A549 (cell line): Measurements from ENCODE around the gene OR14C36. TPM values are rescaled to one million over a fixed set of nuclear protein-coding genes. Genes with fewer than 3 reads are reported as not detected.

Experiments
- ATAC-seq, 2 experiments: fragments of 200-7000 bp in 1 of 2; fragments of >200 bp in 1 of 2; cut with Nextera tagmentation in 1 of 2; cut with Tn5 transposase in 1 of 2; 3 replicates each; pipeline versions ENCODE4 v1.8.0 to v1.9.1; 2018 to 2020; ENCODE audit warnings: mild to moderate bottlenecking in 1 of 2, moderate library complexity in 1 of 2
- CTCF ChIA-PET: fragments of 300-600 bp; sonication (Branson Sonifier 250); formaldehyde crosslinking; extraction: SDS; loops from one replicate; lab custom pipeline; 2021; ENCODE audit warnings: antibody characterized with exemption, inconsistent platforms; lab: Yijun Ruan, JAX
- POLR2A ChIA-PET: fragments of 350-600 bp; formaldehyde crosslinking; extraction: SDS; loops from one replicate; lab custom pipeline; 2021; ENCODE audit warnings: antibody characterized with exemption, inconsistent platforms; lab: Yijun Ruan, JAX
- DNase-seq, 2 experiments: peaks; one replicate each; pipeline versions ENCODE4 v3.0.0 to v3.0.0-alpha.2; 2011 to 2016; ENCODE audit warnings: low read depth in 1 of 2, low spot score in 1 of 2
- FAIRE-seq: peaks from 2 replicates; lab custom pipeline; 2011; peaks lifted over from hg19 to GRCh38; lab: Jason Lieb, UNC
- H3K27ac ChIP-seq, 2 experiments: fragments of >200 bp; sonication (Bioruptor Twin); formaldehyde crosslinking; 3 replicates each; pipeline ENCODE4 v1.5.1; 2016 to 2017
- H3K4me1 ChIP-seq: fragments of >200 bp; sonication (Bioruptor Twin); formaldehyde crosslinking; 3 replicates; pipeline ENCODE4 v1.6.1; 2016
- H3K4me2 ChIP-seq: fragments of >200 bp; sonication (Bioruptor Twin); formaldehyde crosslinking; 3 replicates; pipeline ENCODE4 v1.6.1; 2016
- H3K4me3 ChIP-seq: fragments of >200 bp; sonication (Bioruptor Twin); formaldehyde crosslinking; 3 replicates; pipeline ENCODE4 v1.5.1; 2016
- H3K9me3 ChIP-seq: fragments of >200 bp; sonication (Bioruptor Twin); formaldehyde crosslinking; 3 replicates; pipeline ENCODE4 v1.6.1; 2016
- BHLHE40 ChIP-seq: IDR thresholded peaks from 2 replicates; pipeline ENCODE4 v1.6.1; 2012; ENCODE audit warnings: low read depth, low read length, inconsistent platforms
- CEBPB ChIP-seq, 2 experiments: fragments of >200 bp in 1 of 2; sonication (Bioruptor Twin) in 1 of 2; formaldehyde crosslinking in 1 of 2; IDR thresholded peaks; 2 replicates each; pipeline ENCODE4 v1.6.1; 2012 to 2016
- CHD4 ChIP-seq: fragments of 200-600 bp; sonication (generic); IDR thresholded peaks from 2 replicates; pipeline ENCODE4 v1.6.1; 2016; ENCODE audit warnings: antibody characterized with exemption, mild to moderate bottlenecking, borderline replicate concordance
- ESRRA ChIP-seq: fragments of 150-350 bp; IDR thresholded peaks from 2 replicates; pipeline ENCODE4 v1.6.1; 2014; ENCODE audit warnings: mild to moderate bottlenecking, low read length, borderline replicate concordance
- GATA3 ChIP-seq: IDR thresholded peaks from 2 replicates; pipeline ENCODE4 v1.6.1; 2012; ENCODE audit warnings: borderline replicate concordance
- HMGXB4 ChIP-seq: fragments of 250-450 bp; sonication (Bioruptor Pico); IDR thresholded peaks from 2 replicates; pipeline ENCODE4 v1.5.0; 2021; ENCODE audit warnings: mild to moderate bottlenecking, moderate library complexity, borderline replicate concordance
- HOXB13 ChIP-seq: fragments of 250-450 bp; sonication (Bioruptor Pico); IDR thresholded peaks from 2 replicates; pipeline ENCODE4 v1.5.0; 2020; ENCODE audit warnings: low read depth, mild to moderate bottlenecking, moderate library complexity
- HOXB5 ChIP-seq: fragments of 250-450 bp; sonication (Bioruptor Pico); IDR thresholded peaks from 2 replicates; pipeline ENCODE4 v1.5.0; 2020; ENCODE audit warnings: mild to moderate bottlenecking, moderate library complexity
- JUN ChIP-seq, 2 experiments: fragments of >200 bp; sonication (Bioruptor Twin); formaldehyde crosslinking; IDR thresholded peaks; 2 replicates in 1 of 2; 3 replicates in 1 of 2; pipeline ENCODE4 v1.6.1; 2016 to 2017
- JUNB ChIP-seq: fragments of >200 bp; sonication (Bioruptor Twin); formaldehyde crosslinking; IDR thresholded peaks from 2 replicates; pipeline ENCODE4 v1.6.1; 2016
- KDM1A ChIP-seq: fragments of 200-600 bp; sonication (generic); IDR thresholded peaks from 2 replicates; pipeline ENCODE4 v1.6.1; 2016; ENCODE audit warnings: low read depth, mild to moderate bottlenecking
- MAFK ChIP-seq: fragments of 450-650 bp; IDR thresholded peaks from 2 replicates; pipeline ENCODE4 v1.6.1; 2014; ENCODE audit not compliant: partially characterized antibody
- MAZ ChIP-seq: fragments of 150-350 bp; IDR thresholded peaks from 2 replicates; pipeline ENCODE4 v1.6.1; 2014; ENCODE audit warnings: antibody characterized with exemption, low read depth, low read length, borderline replicate concordance
- MYC ChIP-seq: IDR thresholded peaks from 2 replicates; pipeline ENCODE4 v1.6.1; 2012; ENCODE audit warnings: mild to moderate bottlenecking, inconsistent platforms, low read length, improper control_type of control experiment, borderline replicate concordance
- NFE2L2 ChIP-seq: fragments of 150-350 bp; conservative IDR thresholded peaks from 2 replicates; pipeline ENCODE4 v1.6.1; 2014; ENCODE audit warnings: low read length
- NR3C1 ChIP-seq: fragments of >200 bp; sonication (Bioruptor Twin); formaldehyde crosslinking; IDR thresholded peaks from 3 replicates; pipeline ENCODE4 v1.6.1; 2017
- PHF8 ChIP-seq: fragments of 200-600 bp; sonication (generic); IDR thresholded peaks from 2 replicates; pipeline ENCODE4 v1.6.1; 2016; ENCODE audit warnings: low read depth, mild to moderate bottlenecking, antibody characterized with exemption, moderate library complexity, borderline replicate concordance
- POLR2A ChIP-seq: IDR thresholded peaks from 2 replicates; pipeline ENCODE4 v1.6.1; 2012; ENCODE audit warnings: mild to moderate bottlenecking, low read length
- POLR2AphosphoS2 ChIP-seq: conservative IDR thresholded peaks from 2 replicates; pipeline ENCODE4 v1.6.1; 2012; ENCODE audit warnings: low read length, improper control_type of control experiment, inconsistent platforms
- RAD21 ChIP-seq, 2 experiments: fragments of >200 bp in 1 of 2; sonication (Bioruptor Twin) in 1 of 2; formaldehyde crosslinking in 1 of 2; IDR thresholded peaks in 1 of 2; conservative IDR thresholded peaks in 1 of 2; 2 replicates in 1 of 2; 3 replicates in 1 of 2; pipeline ENCODE4 v1.6.1; 2012 to 2018; ENCODE audit warnings: inconsistent platforms in 1 of 2
- RARB ChIP-seq: fragments of 250-450 bp; sonication (Bioruptor Pico); IDR thresholded peaks from 2 replicates; pipeline ENCODE4 v1.8.0; 2021; ENCODE audit warnings: mild to moderate bottlenecking, moderate library complexity
- RNF2 ChIP-seq: fragments of 200-600 bp; sonication (generic); IDR thresholded peaks from 2 replicates; pipeline ENCODE4 v1.6.1; 2016; ENCODE audit warnings: low read depth, mild to moderate bottlenecking, antibody characterized with exemption, moderate library complexity, borderline replicate concordance
- SREBF2 ChIP-seq: fragments of 450-650 bp; IDR thresholded peaks from 2 replicates; pipeline ENCODE4 v1.6.1; 2014; ENCODE audit warnings: mild to moderate bottlenecking, moderate library complexity
- TP53 ChIP-seq: fragments of 250-450 bp; sonication (Bioruptor Pico); IDR thresholded peaks from 2 replicates; pipeline ENCODE4 v1.5.0; 2021; ENCODE audit warnings: mild to moderate bottlenecking, moderate library complexity
- ZC3H11A ChIP-seq: fragments of 450-650 bp; IDR thresholded peaks from 2 replicates; pipeline ENCODE4 v1.6.1; 2014; ENCODE audit warnings: antibody characterized with exemption, mild to moderate bottlenecking
- ZNF302 ChIP-seq: fragments of 250-450 bp; sonication (Bioruptor Pico); IDR thresholded peaks from 2 replicates; pipeline ENCODE4 v1.9.0; 2021; ENCODE audit warnings: inconsistent platforms, mild to moderate bottlenecking, moderate library complexity
- ZSCAN20 ChIP-seq: fragments of 250-450 bp; sonication (Bioruptor Pico); IDR thresholded peaks from 2 replicates; pipeline ENCODE4 v1.8.0; 2022; ENCODE audit warnings: mild to moderate bottlenecking, moderate library complexity
- WGBS: methylation state at CpG from one replicate; pipeline ENCODE4 v1.1.6; 2017; ENCODE audit errors: missing lambda C conversion rate; 5-methylcytosine and 5-hydroxymethylcytosine counted together
- polyA plus RNA-seq, 4 experiments: library from polyadenylated mRNA; depleted of rRNA in 3 of 4; stranded (reverse); fragments of >200 nt; fragmentation: RNase III in 1 of 4; extraction: RNeasy Plus Mini Kit Qiagen cat#74134 plus additional on column Dnase treatment in 1 of 4; gene quantifications; 2 replicates in 3 of 4; 3 replicates in 1 of 4; pipeline ENCODE4 v1.2.3, GENCODE V29; 2011 to 2017
- TF ChIP-seq, protein P1 (sequence below): IDR thresholded peaks from 2 replicates; pipeline ENCODE4 v1.6.1; 2012; ENCODE audit warnings: low read depth, borderline replicate concordance
- TF ChIP-seq, protein P2 (sequence below): fragments of >200 bp; sonication (Bioruptor Twin); formaldehyde crosslinking; IDR thresholded peaks from 3 replicates; pipeline ENCODE4 v1.6.1; 2016

Gene OR14C36
- polyA plus RNA-seq, 2 of the 4 experiments (the other 2 are of a cell fraction): not detected

DNA sequence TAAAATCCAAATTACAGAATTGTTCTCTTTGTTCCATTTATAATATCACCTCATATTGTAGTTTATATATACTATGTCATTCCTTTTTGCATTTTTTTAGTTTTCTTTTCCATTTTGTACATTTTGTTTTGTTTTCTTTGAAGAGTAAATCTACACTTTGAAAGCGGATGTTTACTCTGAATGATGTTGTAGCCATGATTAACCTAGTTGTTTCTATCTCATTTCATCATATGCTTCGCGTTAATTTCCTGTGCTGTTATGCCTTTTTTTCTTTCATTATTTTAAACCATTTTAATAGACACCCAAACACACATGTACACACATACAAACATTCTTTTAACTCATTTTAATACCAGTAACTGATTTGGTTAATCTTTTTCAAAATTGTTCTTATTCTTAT lies 32.3 kb downstream of the OR14C36 start:
- Histone ChIP-seq H3K4me2 (no peak overlapping the region), H3K9me3 (no peaks in the 10 kb centered on the region), H3K27ac (no peak overlapping the region), H3K4me3 (no peak overlapping the region), H3K4me1 (no peaks in the 10 kb centered on the region)
- FAIRE-seq: no peak
- POLR2A ChIA-PET: no interaction called here
- no peak for DNase-seq
- ATAC-seq: no peak
- no peak for TF ChIP-seq TP53
- TF ChIP-seq NR3C1: no peak
- no peak for TF ChIP-seq HOXB13 (CRISPR knock-in tag)
- no peak for TF ChIP-seq BHLHE40
- TF ChIP-seq ZC3H11A: no peak
- TF ChIP-seq MYC: no peak
- TF ChIP-seq POLR2AphosphoS2: no peak
- no peak for TF ChIP-seq PHF8
- no peak for TF ChIP-seq ZNF302 (CRISPR knock-in tag)
- TF ChIP-seq ZSCAN20: no peak
- TF ChIP-seq CEBPB (IDR thresholded peaks at IDR 0.05): no peak
- TF ChIP-seq HMGXB4 (CRISPR knock-in tag): no peak
- CTCF ChIA-PET: no interaction called here
- 0% methylated on average over 3 of the region's 3 CpGs for WGBS

DNA sequence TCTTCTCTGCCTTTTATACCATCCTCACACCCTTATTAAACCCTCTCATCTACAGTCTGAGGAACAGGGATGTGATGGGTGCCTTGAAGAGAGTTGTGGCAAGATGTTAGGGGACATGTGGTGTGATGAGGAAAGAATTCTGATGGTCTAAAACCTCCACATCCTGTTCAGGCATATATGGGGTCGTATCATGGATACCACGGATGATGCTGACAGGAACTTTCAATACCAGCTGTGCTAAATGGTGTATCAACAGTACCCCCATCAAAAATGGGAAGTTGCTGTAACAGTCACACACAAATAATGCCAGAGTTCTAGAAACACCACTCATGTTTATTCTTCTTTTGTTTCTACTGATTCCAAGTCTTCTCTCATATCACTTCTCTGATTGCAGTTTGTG lies 39.9 kb downstream of the OR14C36 start:
- 2% methylated on average over 2 of the region's 2 CpGs for WGBS
- ChIA-PET CTCF (no interaction called here), POLR2A (no interaction called here)
- H3K4me3 ChIP-seq: no peak overlapping the region
- no peak for FAIRE-seq
- no peak overlapping the region for H3K4me2 ChIP-seq
- no peaks in the 10 kb centered on the region for H3K4me1 ChIP-seq
- no peak for DNase-seq
- H3K9me3 ChIP-seq: no peaks in the 10 kb centered on the region
- H3K27ac ChIP-seq: no peak overlapping the region
- TF ChIP-seq GATA3 (no peak), NFE2L2 (no peak)
- TF ChIP-seq, all 56 proteins: peak for 0
- ATAC-seq: no peak

DNA sequence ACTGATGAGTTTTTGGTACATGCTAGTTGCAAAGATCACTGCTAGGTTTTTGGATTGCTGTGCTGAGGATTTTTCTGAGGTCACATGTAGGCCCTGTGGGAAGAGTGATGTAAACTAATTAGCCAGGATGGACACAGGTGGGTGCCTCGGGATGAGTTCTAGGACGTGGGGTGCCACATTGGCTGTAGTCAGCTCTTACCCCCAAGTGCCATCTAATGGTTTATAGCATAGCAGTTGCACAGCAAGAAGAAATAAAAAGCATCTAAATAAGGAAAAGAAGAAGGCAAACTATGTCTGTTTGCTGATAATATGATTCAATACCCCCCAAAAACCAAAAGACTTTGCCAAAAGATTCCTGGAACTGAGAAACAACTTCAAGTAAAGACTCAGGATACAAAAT lies 44.5 kb downstream of the OR14C36 start:
- ATAC-seq (no peak), DNase-seq (no peak), FAIRE-seq (no peak)
- H3K4me2 ChIP-seq: no peak overlapping the region
- TF ChIP-seq RARB (CRISPR knock-in tag): no peak
- no peak for TF ChIP-seq ZNF302 (CRISPR knock-in tag)
- no peak for TF ChIP-seq RAD21 (conservative IDR thresholded peaks at IDR 0.05 in 1 of 2, IDR thresholded peaks at IDR 0.05 in 1 of 2)
- TF ChIP-seq HOXB13 (CRISPR knock-in tag): no peak
- TF ChIP-seq ZC3H11A: no peak
- TF ChIP-seq BHLHE40: no peak
- no peak for TF ChIP-seq SREBF2
- no peak for TF ChIP-seq RNF2
- TF ChIP-seq POLR2A: no peak
- no peak for TF ChIP-seq ESRRA
- TF ChIP-seq HOXB5 (CRISPR knock-in tag): no peak
- TF ChIP-seq JUN (IDR thresholded peaks at IDR 0.05): no peak
- TF ChIP-seq MAFK: no peak
- TF ChIP-seq, protein P1, sequence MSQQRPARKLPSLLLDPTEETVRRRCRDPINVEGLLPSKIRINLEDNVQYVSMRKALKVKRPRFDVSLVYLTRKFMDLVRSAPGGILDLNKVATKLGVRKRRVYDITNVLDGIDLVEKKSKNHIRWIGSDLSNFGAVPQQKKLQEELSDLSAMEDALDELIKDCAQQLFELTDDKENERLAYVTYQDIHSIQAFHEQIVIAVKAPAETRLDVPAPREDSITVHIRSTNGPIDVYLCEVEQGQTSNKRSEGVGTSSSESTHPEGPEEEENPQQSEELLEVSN: no peak
- TF ChIP-seq KDM1A: no peak
- TF ChIP-seq, protein P2, sequence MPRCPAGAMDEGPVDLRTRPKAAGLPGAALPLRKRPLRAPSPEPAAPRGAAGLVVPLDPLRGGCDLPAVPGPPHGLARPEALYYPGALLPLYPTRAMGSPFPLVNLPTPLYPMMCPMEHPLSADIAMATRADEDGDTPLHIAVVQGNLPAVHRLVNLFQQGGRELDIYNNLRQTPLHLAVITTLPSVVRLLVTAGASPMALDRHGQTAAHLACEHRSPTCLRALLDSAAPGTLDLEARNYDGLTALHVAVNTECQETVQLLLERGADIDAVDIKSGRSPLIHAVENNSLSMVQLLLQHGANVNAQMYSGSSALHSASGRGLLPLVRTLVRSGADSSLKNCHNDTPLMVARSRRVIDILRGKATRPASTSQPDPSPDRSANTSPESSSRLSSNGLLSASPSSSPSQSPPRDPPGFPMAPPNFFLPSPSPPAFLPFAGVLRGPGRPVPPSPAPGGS: no peak
- TF ChIP-seq MAZ: no peak
- no peak for TF ChIP-seq CHD4
- TF ChIP-seq JUNB: no peak
- H3K9me3 ChIP-seq: no peaks in the 10 kb centered on the region
- no peak overlapping the region for H3K27ac ChIP-seq
- CTCF ChIA-PET: no interaction called here
- no peak overlapping the region for H3K4me3 ChIP-seq
- POLR2A ChIA-PET: no interaction called here
- H3K4me1 ChIP-seq: no peaks in the 10 kb centered on the region
- 2% methylated on average over 2 of the region's 2 CpGs for WGBS
